HepG2 (cell line): ENCODE measurements around the gene NME2. TPM values are rescaled to one million over a fixed set of nuclear protein-coding genes. Genes with fewer than 3 reads are reported as not detected.

ENCODE experiments used
- BCL6 ChIP-seq: IDR thresholded peaks from 2 replicates; pipeline ENCODE4 v1.6.1; 2016; ENCODE audit warnings: missing genetic modification reagents, missing compliant biosample characterization
- HNF4G ChIP-seq, 2 experiments: sonication (generic) in 1 of 2; formaldehyde crosslinking in 1 of 2; IDR thresholded peaks; 2 replicates each; pipeline versions ENCODE4 v1.4.0 to v1.6.1; 2011 to 2020; ENCODE audit warnings: borderline replicate concordance in 2 of 2, low read depth in 2 of 2, mild to moderate bottlenecking in 2 of 2, low read length in 1 of 2, missing genetic modification reagents in 1 of 2, moderate library complexity in 1 of 2
- PCBP2 ChIP-seq: fragments of 200-400 bp; formaldehyde crosslinking; optimal IDR thresholded peaks from 2 replicates; pipeline ENCODE3; 2018; ENCODE audit warnings: low read length, low read depth; ENCODE audit not compliant: poor library complexity, severe bottlenecking
- POLR2AphosphoS2 ChIP-seq: IDR thresholded peaks from 2 replicates; pipeline ENCODE4 v1.6.1; 2011; ENCODE audit warnings: low read depth, low read length, improper control_type of control experiment
- SP2 ChIP-seq: sonication (generic); formaldehyde crosslinking; IDR thresholded peaks from 2 replicates; pipeline ENCODE4 v1.5.1; 2020; ENCODE audit warnings: mild to moderate bottlenecking, missing genetic modification reagents
- TMF1 ChIP-seq: sonication (generic); formaldehyde crosslinking; IDR thresholded peaks from 2 replicates; pipeline ENCODE4 v1.8.1; 2022; ENCODE audit warnings: low read depth, missing genetic modification reagents
- ZC3H13 ChIP-seq: sonication (generic); formaldehyde crosslinking; IDR thresholded peaks from 2 replicates; pipeline ENCODE4 v1.8.1; 2023; ENCODE audit warnings: mild to moderate bottlenecking, missing genetic modification reagents, moderate library complexity
- ZFP36 ChIP-seq: fragments of 150-350 bp; IDR thresholded peaks from 2 replicates; pipeline ENCODE4 v1.6.1; 2018; ENCODE audit warnings: borderline replicate concordance, low read length, low read depth; ENCODE audit not compliant: partially characterized antibody
- ZIK1 ChIP-seq: sonication (generic); formaldehyde crosslinking; IDR thresholded peaks from 2 replicates; pipeline ENCODE4 v1.5.0; 2020; ENCODE audit warnings: mild to moderate bottlenecking, low read depth, missing genetic modification reagents, borderline replicate concordance
- ZNF619 ChIP-seq: sonication (generic); formaldehyde crosslinking; IDR thresholded peaks from 2 replicates; pipeline ENCODE4 v1.4.0; 2020; ENCODE audit warnings: mild to moderate bottlenecking, missing genetic modification reagents
- polyA plus RNA-seq, 8 experiments: library from polyadenylated mRNA; depleted of rRNA in 3 of 8; stranded (reverse) in 7 of 8; unstranded in 1 of 8; fragments of >200 nt; fragmentation: Illumina TruSeq in 4 of 8; extraction: Trizol in 4 of 8; gene quantifications; 2 replicates each; pipeline versions ENCODE4 v1.2.1 to v1.2.3, GENCODE V29; 2011 to 2016; ENCODE audit warnings: low read depth in 4 of 8, missing spikeins in 1 of 8, mixed read lengths in 1 of 8; ENCODE audit not compliant: insufficient read depth in 1 of 8
- total RNA-seq, 5 experiments: library from RNA; depleted of rRNA; stranded (reverse); fragments of >200 nt; fragmentation: Illumina TruSeq; extraction: Trizol; gene quantifications; 2 replicates each; pipeline ENCODE4 v1.2.3, GENCODE V29; 2016; ENCODE audit warnings: low read depth in 1 of 5
- TF ChIP-seq, protein P1 (sequence below): sonication (generic); formaldehyde crosslinking; IDR thresholded peaks from 2 replicates; pipeline ENCODE4; 2020; ENCODE audit warnings: missing genetic modification reagents, mild to moderate bottlenecking, borderline replicate concordance
- TF ChIP-seq, protein P2 (sequence below): IDR thresholded peaks from 2 replicates; pipeline ENCODE4 v1.6.1; 2018; ENCODE audit warnings: missing genetic modification reagents, mild to moderate bottlenecking, missing compliant biosample characterization

The NME2 gene
- total and polyA plus RNA-seq, 2 of the 13 experiments (the other 11 are each of a cell fraction or from before 2014, with no cell fraction given): 790 to 1,213 TPM

DNA sequence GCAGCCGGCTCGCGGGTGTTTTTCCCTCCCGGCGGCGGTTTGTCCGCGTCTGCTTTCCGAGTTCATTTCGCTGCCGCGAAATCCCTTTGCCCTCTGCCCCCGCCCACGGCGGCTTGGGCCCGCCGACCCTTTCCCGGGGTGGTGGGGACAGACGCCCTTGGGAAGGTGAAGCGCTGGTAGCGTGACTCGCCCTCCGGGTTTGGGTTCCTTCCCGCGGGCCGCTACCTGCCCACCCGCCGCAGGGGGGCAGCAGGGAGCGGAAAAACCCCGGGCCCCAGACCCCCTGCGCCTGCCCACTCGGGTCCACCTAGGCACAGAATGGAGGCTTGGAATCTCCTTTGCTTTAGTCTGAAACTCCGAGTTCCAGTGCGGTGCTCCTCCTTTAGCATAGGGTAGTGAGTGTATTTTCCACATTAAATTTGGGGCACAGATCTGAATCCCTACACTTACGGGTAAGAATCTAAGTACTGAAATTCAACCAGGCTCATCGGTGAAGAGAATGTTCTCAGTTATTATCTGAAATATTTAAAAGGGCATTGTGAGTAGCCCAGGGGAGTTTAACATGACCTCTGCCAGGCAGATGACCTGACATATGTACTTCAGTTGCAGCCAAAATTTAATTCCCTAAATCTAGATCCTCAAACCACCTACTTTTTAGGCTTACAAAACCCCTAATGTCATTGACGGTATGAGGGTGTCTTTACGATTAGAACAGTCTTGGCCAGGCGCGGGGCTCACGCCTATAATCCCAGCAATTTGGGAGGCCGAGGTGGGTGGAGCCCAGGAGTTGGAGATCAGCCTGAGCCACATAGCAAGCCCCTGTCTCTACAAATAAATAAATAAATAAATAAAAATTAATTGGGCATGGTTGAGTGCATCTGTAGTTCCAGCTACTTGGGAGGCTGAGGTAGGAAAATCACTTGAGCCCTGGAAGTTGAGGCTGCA is 1.0 kb downstream of the NME2 start (continued):
- TF ChIP-seq, protein P1, sequence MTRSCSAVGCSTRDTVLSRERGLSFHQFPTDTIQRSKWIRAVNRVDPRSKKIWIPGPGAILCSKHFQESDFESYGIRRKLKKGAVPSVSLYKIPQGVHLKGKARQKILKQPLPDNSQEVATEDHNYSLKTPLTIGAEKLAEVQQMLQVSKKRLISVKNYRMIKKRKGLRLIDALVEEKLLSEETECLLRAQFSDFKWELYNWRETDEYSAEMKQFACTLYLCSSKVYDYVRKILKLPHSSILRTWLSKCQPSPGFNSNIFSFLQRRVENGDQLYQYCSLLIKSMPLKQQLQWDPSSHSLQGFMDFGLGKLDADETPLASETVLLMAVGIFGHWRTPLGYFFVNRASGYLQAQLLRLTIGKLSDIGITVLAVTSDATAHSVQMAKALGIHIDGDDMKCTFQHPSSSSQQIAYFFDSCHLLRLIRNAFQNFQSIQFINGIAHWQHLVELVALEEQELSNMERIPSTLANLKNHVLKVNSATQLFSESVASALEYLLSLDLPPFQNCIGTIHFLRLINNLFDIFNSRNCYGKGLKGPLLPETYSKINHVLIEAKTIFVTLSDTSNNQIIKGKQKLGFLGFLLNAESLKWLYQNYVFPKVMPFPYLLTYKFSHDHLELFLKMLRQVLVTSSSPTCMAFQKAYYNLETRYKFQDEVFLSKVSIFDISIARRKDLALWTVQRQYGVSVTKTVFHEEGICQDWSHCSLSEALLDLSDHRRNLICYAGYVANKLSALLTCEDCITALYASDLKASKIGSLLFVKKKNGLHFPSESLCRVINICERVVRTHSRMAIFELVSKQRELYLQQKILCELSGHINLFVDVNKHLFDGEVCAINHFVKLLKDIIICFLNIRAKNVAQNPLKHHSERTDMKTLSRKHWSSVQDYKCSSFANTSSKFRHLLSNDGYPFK: peak; percentile 67; the same call in 1 of the 2 replicates
- TF ChIP-seq, protein P2, sequence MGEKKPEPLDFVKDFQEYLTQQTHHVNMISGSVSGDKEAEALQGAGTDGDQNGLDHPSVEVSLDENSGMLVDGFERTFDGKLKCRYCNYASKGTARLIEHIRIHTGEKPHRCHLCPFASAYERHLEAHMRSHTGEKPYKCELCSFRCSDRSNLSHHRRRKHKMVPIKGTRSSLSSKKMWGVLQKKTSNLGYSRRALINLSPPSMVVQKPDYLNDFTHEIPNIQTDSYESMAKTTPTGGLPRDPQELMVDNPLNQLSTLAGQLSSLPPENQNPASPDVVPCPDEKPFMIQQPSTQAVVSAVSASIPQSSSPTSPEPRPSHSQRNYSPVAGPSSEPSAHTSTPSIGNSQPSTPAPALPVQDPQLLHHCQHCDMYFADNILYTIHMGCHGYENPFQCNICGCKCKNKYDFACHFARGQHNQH: no peak
- TF ChIP-seq TMF1 (CRISPR knock-in tag) (peak; percentile 81), POLR2AphosphoS2 (no peak), SP2 (CRISPR knock-in tag) (no peak), ZFP36 (no peak), BCL6 (CRISPR knock-in tag) (no peak), ZC3H13 (no peak), ZIK1 (CRISPR knock-in tag) (no peak), PCBP2 (no peak), HNF4G (IDR thresholded peaks at IDR 0.05; ENCODE audit: borderline replicate concordance, low read depth, low read length) (no peak), HNF4G (CRISPR knock-in tag; IDR thresholded peaks at IDR 0.05; ENCODE audit: borderline replicate concordance, low read depth) (no peak), ZNF619 (CRISPR knock-in tag) (peak; percentile 56; the same call in 1 of the 2 replicates)
